ENCODE results near the gene HSBP1.
A peak's percentile ranks its signal among the peaks of the same experiment; 100 is the strongest.

Gene HSBP1

GRCh38 chr16:83804366-83804765 lies 3.4 kb upstream of the HSBP1 start:
- H3K27ac ChIP-seq (ENCODE audit: low read depth, low read length), result no peak overlapping the region

GRCh38 chr16:83806036-83806435 lies 1.7 kb upstream of the HSBP1 start:
- Histone ChIP-seq H3K27me3 (ENCODE audit: control insufficient read depth, insufficient read depth, low read length) (no peaks in the 10 kb centered on the region), H3K4me3 (ENCODE audit: low read depth, low read length) (no peak overlapping the region), H3K36me3 (ENCODE audit: control insufficient read depth, insufficient read depth, low read length) (peaks cover 15% of the 10 kb centered on the region), H3K4me1 (ENCODE audit: control insufficient read depth, insufficient read depth, low read length) (peaks cover 20% of the 10 kb centered on the region), H3K9me3 (ENCODE audit: control insufficient read depth, insufficient read depth, low read length) (no peaks in the 10 kb centered on the region), H3K27ac (ENCODE audit: low read depth, low read length) (no peak overlapping the region), H3K9ac (ENCODE audit: low read depth, low read length) (no peak overlapping the region)

More at GRCh38 chr16:83804366-83804765, 3.4 kb upstream of the HSBP1 start:
- Histone ChIP-seq H3K9me3 (ENCODE audit: control insufficient read depth, insufficient read depth, low read length) (no peaks in the 10 kb centered on the region), H3K36me3 (ENCODE audit: control insufficient read depth, insufficient read depth, low read length) (no peaks in the 10 kb centered on the region), H3K9ac (ENCODE audit: low read depth, low read length) (no peak overlapping the region), H3K4me1 (ENCODE audit: control insufficient read depth, insufficient read depth, low read length) (peaks cover 20% of the 10 kb centered on the region), H3K27me3 (ENCODE audit: control insufficient read depth, insufficient read depth, low read length) (no peaks in the 10 kb centered on the region), H3K4me3 (ENCODE audit: low read depth, low read length) (no peak overlapping the region)

- Histone ChIP-seq H3K36me3 (ENCODE audit: control insufficient read depth, insufficient read depth, low read length) (peaks cover 21% of the 10 kb centered on the region), H3K9ac (ENCODE audit: low read depth, low read length) (no peak overlapping the region), H3K27me3 (ENCODE audit: control insufficient read depth, insufficient read depth, low read length) (no peaks in the 10 kb centered on the region), H3K27ac (ENCODE audit: low read depth, low read length) (no peak overlapping the region), H3K9me3 (ENCODE audit: control insufficient read depth, insufficient read depth, low read length) (no peaks in the 10 kb centered on the region), H3K4me1 (ENCODE audit: control insufficient read depth, insufficient read depth, low read length) (peaks cover 19% of the 10 kb centered on the region), H3K4me3 (ENCODE audit: low read depth, low read length) (no peak overlapping the region)
These were observed 1.0 kb upstream of the HSBP1 start for GRCh38 chr16:83806731-83807130.

GRCh38 chr16:83807327-83807709 lies 460 bp upstream of the HSBP1 start:
- H3K27me3 ChIP-seq (ENCODE audit: control insufficient read depth, insufficient read depth, low read length), result no peaks in the 10 kb centered on the region
- H3K9ac ChIP-seq (ENCODE audit: low read depth, low read length), result no peak overlapping the region
- H3K4me3 ChIP-seq (ENCODE audit: low read depth, low read length), result no peak overlapping the region
- peaks cover 27% of the 10 kb centered on the region for H3K36me3 ChIP-seq (ENCODE audit: control insufficient read depth, insufficient read depth, low read length)
- H3K27ac ChIP-seq (ENCODE audit: low read depth, low read length), result no peak overlapping the region
- H3K4me1 ChIP-seq (ENCODE audit: control insufficient read depth, insufficient read depth, low read length), result peaks cover 14% of the 10 kb centered on the region
- H3K9me3 ChIP-seq (ENCODE audit: control insufficient read depth, insufficient read depth, low read length), result no peaks in the 10 kb centered on the region

- Histone ChIP-seq H3K36me3 (ENCODE audit: control insufficient read depth, insufficient read depth, low read length) (peaks cover 31% of the 10 kb centered on the region), H3K9me3 (ENCODE audit: control insufficient read depth, insufficient read depth, low read length) (no peaks in the 10 kb centered on the region), H3K9ac (ENCODE audit: low read depth, low read length) (peak overlapping the region; percentile 57; the same call in 1 of the 2 replicates), H3K4me3 (ENCODE audit: low read depth, low read length) (peak overlapping the region; percentile 76), H3K27me3 (ENCODE audit: control insufficient read depth, insufficient read depth, low read length) (no peaks in the 10 kb centered on the region), H3K4me1 (ENCODE audit: control insufficient read depth, insufficient read depth, low read length) (peaks cover 18% of the 10 kb centered on the region), H3K27ac (ENCODE audit: low read depth, low read length) (no peak overlapping the region)
These were observed 816 bp downstream of the HSBP1 start for GRCh38 chr16:83808573-83809014.

GRCh38 chr16:83809092-83809491 lies 1.3 kb downstream of the HSBP1 start:
- peak overlapping the region; percentile 76 for H3K4me3 ChIP-seq (ENCODE audit: low read depth, low read length)
- peaks cover 23% of the 10 kb centered on the region for H3K4me1 ChIP-seq (ENCODE audit: control insufficient read depth, insufficient read depth, low read length)
- H3K36me3 ChIP-seq (ENCODE audit: control insufficient read depth, insufficient read depth, low read length), result peaks cover 31% of the 10 kb centered on the region
- no peak overlapping the region for H3K27ac ChIP-seq (ENCODE audit: low read depth, low read length)
- no peaks in the 10 kb centered on the region for H3K27me3 ChIP-seq (ENCODE audit: control insufficient read depth, insufficient read depth, low read length)
- H3K9ac ChIP-seq (ENCODE audit: low read depth, low read length), result no peak overlapping the region
- H3K9me3 ChIP-seq (ENCODE audit: control insufficient read depth, insufficient read depth, low read length), result no peaks in the 10 kb centered on the region

GRCh38 chr16:83810901-83811300 lies 3.1 kb downstream of the HSBP1 start:
- Histone ChIP-seq H3K27ac (ENCODE audit: low read depth, low read length) (no peak overlapping the region), H3K9ac (ENCODE audit: low read depth, low read length) (no peak overlapping the region), H3K4me3 (ENCODE audit: low read depth, low read length) (no peak overlapping the region), H3K4me1 (ENCODE audit: control insufficient read depth, insufficient read depth, low read length) (peaks cover 30% of the 10 kb centered on the region), H3K36me3 (ENCODE audit: control insufficient read depth, insufficient read depth, low read length) (peaks cover 31% of the 10 kb centered on the region), H3K27me3 (ENCODE audit: control insufficient read depth, insufficient read depth, low read length) (no peaks in the 10 kb centered on the region), H3K9me3 (ENCODE audit: control insufficient read depth, insufficient read depth, low read length) (no peaks in the 10 kb centered on the region)

- H3K27ac ChIP-seq (ENCODE audit: low read depth, low read length), result peak overlapping the region; percentile 61
- H3K36me3 ChIP-seq (ENCODE audit: control insufficient read depth, insufficient read depth, low read length), result peaks cover 31% of the 10 kb centered on the region
- no peak overlapping the region for H3K9ac ChIP-seq (ENCODE audit: low read depth, low read length)
- no peaks in the 10 kb centered on the region for H3K9me3 ChIP-seq (ENCODE audit: control insufficient read depth, insufficient read depth, low read length)
- no peaks in the 10 kb centered on the region for H3K27me3 ChIP-seq (ENCODE audit: control insufficient read depth, insufficient read depth, low read length)
- no peak overlapping the region for H3K4me3 ChIP-seq (ENCODE audit: low read depth, low read length)
- peaks cover 27% of the 10 kb centered on the region for H3K4me1 ChIP-seq (ENCODE audit: control insufficient read depth, insufficient read depth, low read length)
These were observed 6.3 kb downstream of the HSBP1 start for GRCh38 chr16:83813823-83814658.

GRCh38 chr16:83814659-83814985 lies 6.8 kb downstream of the HSBP1 start:
- Histone ChIP-seq H3K9me3 (ENCODE audit: control insufficient read depth, insufficient read depth, low read length) (no peaks in the 10 kb centered on the region), H3K4me1 (ENCODE audit: control insufficient read depth, insufficient read depth, low read length) (peaks cover 25% of the 10 kb centered on the region), H3K9ac (ENCODE audit: low read depth, low read length) (no peak overlapping the region), H3K36me3 (ENCODE audit: control insufficient read depth, insufficient read depth, low read length) (peaks cover 30% of the 10 kb centered on the region), H3K4me3 (ENCODE audit: low read depth, low read length) (no peak overlapping the region), H3K27ac (ENCODE audit: low read depth, low read length) (peak overlapping the region; percentile 61), H3K27me3 (ENCODE audit: control insufficient read depth, insufficient read depth, low read length) (no peaks in the 10 kb centered on the region)

GRCh38 chr16:83817022-83817421 lies 9.2 kb downstream of the HSBP1 start:
- H3K4me3 ChIP-seq (ENCODE audit: low read depth, low read length), result no peak overlapping the region

GRCh38 chr16:83818276-83818675 lies 10.5 kb downstream of the HSBP1 start:
- Histone ChIP-seq H3K4me1 (ENCODE audit: control insufficient read depth, insufficient read depth, low read length) (peaks cover 15% of the 10 kb centered on the region), H3K27ac (ENCODE audit: low read depth, low read length) (no peak overlapping the region), H3K9me3 (ENCODE audit: control insufficient read depth, insufficient read depth, low read length) (no peaks in the 10 kb centered on the region)

More at GRCh38 chr16:83817022-83817421, 9.2 kb downstream of the HSBP1 start:
- Histone ChIP-seq H3K36me3 (ENCODE audit: control insufficient read depth, insufficient read depth, low read length) (peaks cover 6% of the 10 kb centered on the region), H3K9me3 (ENCODE audit: control insufficient read depth, insufficient read depth, low read length) (no peaks in the 10 kb centered on the region), H3K27me3 (ENCODE audit: control insufficient read depth, insufficient read depth, low read length) (no peaks in the 10 kb centered on the region), H3K27ac (ENCODE audit: low read depth, low read length) (no peak overlapping the region), H3K4me1 (ENCODE audit: control insufficient read depth, insufficient read depth, low read length) (peaks cover 25% of the 10 kb centered on the region), H3K9ac (ENCODE audit: low read depth, low read length) (no peak overlapping the region)

More at GRCh38 chr16:83818276-83818675, 10.5 kb downstream of the HSBP1 start:
- no peaks in the 10 kb centered on the region for H3K36me3 ChIP-seq (ENCODE audit: control insufficient read depth, insufficient read depth, low read length)
- no peak overlapping the region for H3K9ac ChIP-seq (ENCODE audit: low read depth, low read length)
- no peaks in the 10 kb centered on the region for H3K27me3 ChIP-seq (ENCODE audit: control insufficient read depth, insufficient read depth, low read length)
- no peak overlapping the region for H3K4me3 ChIP-seq (ENCODE audit: low read depth, low read length)

All from HUES48 (cell line).